WTC11 (cell line): ENCODE measurements around the gene ATP5MC2. TPM values are rescaled to one million over a fixed set of nuclear protein-coding genes. Genes with fewer than 3 reads are reported as not detected.

Experiments used
- CBFB ChIP-seq: sonication (generic); formaldehyde crosslinking; IDR thresholded peaks from 2 replicates; pipeline ENCODE4 v1.8.1; 2022; ENCODE audit warnings: mild to moderate bottlenecking, low read depth, missing genetic modification reagents
- CREB1 ChIP-seq: sonication (generic); formaldehyde crosslinking; IDR thresholded peaks from 2 replicates; pipeline ENCODE4 v1.8.0; 2023; ENCODE audit warnings: mild to moderate bottlenecking, missing genetic modification reagents
- EMX1 ChIP-seq: fragments of 250-450 bp; sonication (Bioruptor Pico); IDR thresholded peaks from 2 replicates; pipeline ENCODE4 v1.8.0; 2021; ENCODE audit warnings: mild to moderate bottlenecking
- FOXJ3 ChIP-seq: sonication (generic); formaldehyde crosslinking; IDR thresholded peaks from 2 replicates; pipeline ENCODE4 v1.9.0; 2021; ENCODE audit warnings: missing genetic modification reagents, mild to moderate bottlenecking, borderline replicate concordance
- FOXK1 ChIP-seq: sonication (generic); formaldehyde crosslinking; IDR thresholded peaks from 2 replicates; pipeline ENCODE4 v1.8.0; 2022; ENCODE audit warnings: mild to moderate bottlenecking, moderate library complexity, missing genetic modification reagents
- IRF2 ChIP-seq: sonication (generic); formaldehyde crosslinking; IDR thresholded peaks from 2 replicates; pipeline ENCODE4 v1.8.0; 2022; ENCODE audit warnings: low read depth, missing genetic modification reagents, borderline replicate concordance
- MAX ChIP-seq: sonication (generic); formaldehyde crosslinking; IDR thresholded peaks from 2 replicates; pipeline ENCODE4 v1.8.0; 2022; ENCODE audit warnings: mild to moderate bottlenecking, missing genetic modification reagents
- MLX ChIP-seq: sonication (generic); formaldehyde crosslinking; IDR thresholded peaks from 2 replicates; pipeline ENCODE4 v1.8.1; 2023; ENCODE audit warnings: mild to moderate bottlenecking, missing genetic modification reagents, moderate library complexity
- MYBL2 ChIP-seq: sonication (generic); formaldehyde crosslinking; IDR thresholded peaks from 2 replicates; pipeline ENCODE4 v1.8.1; 2023; ENCODE audit warnings: mild to moderate bottlenecking, moderate library complexity, missing genetic modification reagents
- NFYB ChIP-seq: sonication (generic); formaldehyde crosslinking; conservative IDR thresholded peaks from 2 replicates; pipeline ENCODE4 v1.8.0; 2022; ENCODE audit warnings: low read depth, missing genetic modification reagents
- OVOL2 ChIP-seq: fragments of 250-450 bp; sonication (Bioruptor Pico); IDR thresholded peaks from 2 replicates; pipeline ENCODE4 v1.9.0; 2021; ENCODE audit warnings: mild to moderate bottlenecking, borderline replicate concordance
- PRDM15 ChIP-seq: sonication (generic); formaldehyde crosslinking; IDR thresholded peaks from 2 replicates; pipeline ENCODE4 v1.8.0; 2022; ENCODE audit warnings: missing genetic modification reagents
- PRRX2 ChIP-seq: fragments of 250-450 bp; sonication (Bioruptor Pico); IDR thresholded peaks from 2 replicates; pipeline ENCODE4 v1.8.0; 2021; ENCODE audit warnings: mild to moderate bottlenecking
- SMAD3 ChIP-seq: sonication (generic); formaldehyde crosslinking; IDR thresholded peaks from 2 replicates; pipeline ENCODE4 v1.8.0; 2022; ENCODE audit warnings: missing genetic modification reagents, mild to moderate bottlenecking, borderline replicate concordance
- TEAD1 ChIP-seq: sonication (generic); formaldehyde crosslinking; IDR thresholded peaks from 2 replicates; pipeline ENCODE4 v1.8.0; 2022; ENCODE audit warnings: mild to moderate bottlenecking, missing genetic modification reagents
- ZNF219 ChIP-seq: sonication (generic); formaldehyde crosslinking; IDR thresholded peaks from 2 replicates; pipeline ENCODE4 v1.8.0; 2023; ENCODE audit warnings: missing genetic modification reagents, mild to moderate bottlenecking, borderline replicate concordance
- ZNF232 ChIP-seq: sonication (generic); formaldehyde crosslinking; IDR thresholded peaks from 2 replicates; pipeline ENCODE4 v1.8.0; 2022; ENCODE audit warnings: mild to moderate bottlenecking, missing genetic modification reagents
- ZNF317 ChIP-seq: sonication (generic); formaldehyde crosslinking; IDR thresholded peaks from 2 replicates; pipeline ENCODE4 v1.8.1; 2023; ENCODE audit warnings: low read depth, mild to moderate bottlenecking, moderate library complexity, missing genetic modification reagents, borderline replicate concordance
- ZSCAN18 ChIP-seq: fragments of 250-450 bp; sonication (Bioruptor Pico); IDR thresholded peaks from 2 replicates; pipeline ENCODE4 v2.1.2; 2022; ENCODE audit warnings: mild to moderate bottlenecking, moderate library complexity
- total RNA-seq: library from RNA; stranded (reverse); gene quantifications from 3 replicates; pipeline ENCODE4 v1.2.3, GENCODE V29; 2021
- TF ChIP-seq, protein P1 (sequence below): fragments of 250-450 bp; sonication (Bioruptor Pico); IDR thresholded peaks from 2 replicates; pipeline ENCODE4 v1.8.0; 2021; ENCODE audit warnings: mild to moderate bottlenecking
- TF ChIP-seq, protein P2 (sequence below): sonication (generic); formaldehyde crosslinking; IDR thresholded peaks from 2 replicates; pipeline ENCODE4 v1.8.1; 2022; ENCODE audit warnings: mild to moderate bottlenecking, missing genetic modification reagents, moderate library complexity, borderline replicate concordance
- TF ChIP-seq, protein P3 (sequence below): sonication (generic); formaldehyde crosslinking; IDR thresholded peaks from 2 replicates; pipeline ENCODE4 v1.8.1; 2023; ENCODE audit warnings: mild to moderate bottlenecking, missing genetic modification reagents
- TF ChIP-seq, protein P4 (sequence below): sonication (generic); formaldehyde crosslinking; IDR thresholded peaks from 2 replicates; pipeline ENCODE4 v1.8.0; 2022; ENCODE audit warnings: mild to moderate bottlenecking, missing genetic modification reagents

Gene ATP5MC2
- total RNA-seq, 1 experiment from 2014 or later = 411 TPM

DNA sequence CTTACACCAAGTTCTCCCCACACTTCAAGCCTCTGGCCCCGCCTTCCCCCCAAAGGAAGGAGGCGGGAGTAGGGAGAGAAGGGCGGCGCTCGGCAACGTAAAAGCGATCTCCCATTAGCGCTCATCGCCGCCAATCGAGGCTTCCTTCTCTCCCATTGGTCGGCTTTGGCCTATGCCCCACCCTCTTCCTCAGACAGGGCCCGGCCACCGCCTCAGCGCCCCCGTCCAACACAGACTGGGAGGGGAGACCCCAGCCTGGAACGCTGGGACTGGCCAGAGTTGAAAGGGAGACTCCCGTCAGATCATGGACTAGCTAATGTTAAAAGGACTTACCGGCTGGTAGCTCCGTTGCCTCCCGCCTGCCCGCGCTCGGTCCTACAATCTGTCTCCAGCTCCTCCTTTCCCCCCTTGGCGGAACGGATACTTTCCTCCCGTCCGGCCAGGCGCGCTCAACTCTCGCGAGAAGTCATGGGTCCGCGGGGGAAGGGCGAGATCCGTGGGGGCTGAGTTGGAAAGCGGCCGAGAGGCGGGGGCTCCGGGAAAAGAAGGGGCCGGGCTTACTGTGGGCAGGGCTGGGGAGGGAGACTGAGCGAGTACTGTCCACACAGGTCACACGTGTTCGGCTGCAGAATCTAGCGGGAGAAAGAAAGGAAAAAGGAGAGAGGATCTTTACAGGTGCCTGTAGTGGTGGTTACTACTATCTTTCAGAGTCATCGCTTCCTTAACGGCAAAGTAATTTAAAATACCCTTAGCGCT is 49.8 kb downstream of the ATP5MC2 start, which contains the start of gene ATF7 (continued):
- TF ChIP-seq PRDM15 = no peak
- TF ChIP-seq, protein P1, sequence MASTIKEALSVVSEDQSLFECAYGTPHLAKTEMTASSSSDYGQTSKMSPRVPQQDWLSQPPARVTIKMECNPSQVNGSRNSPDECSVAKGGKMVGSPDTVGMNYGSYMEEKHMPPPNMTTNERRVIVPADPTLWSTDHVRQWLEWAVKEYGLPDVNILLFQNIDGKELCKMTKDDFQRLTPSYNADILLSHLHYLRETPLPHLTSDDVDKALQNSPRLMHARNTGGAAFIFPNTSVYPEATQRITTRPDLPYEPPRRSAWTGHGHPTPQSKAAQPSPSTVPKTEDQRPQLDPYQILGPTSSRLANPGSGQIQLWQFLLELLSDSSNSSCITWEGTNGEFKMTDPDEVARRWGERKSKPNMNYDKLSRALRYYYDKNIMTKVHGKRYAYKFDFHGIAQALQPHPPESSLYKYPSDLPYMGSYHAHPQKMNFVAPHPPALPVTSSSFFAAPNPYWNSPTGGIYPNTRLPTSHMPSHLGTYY (CRISPR knock-in tag) = no peak
- no peak for TF ChIP-seq OVOL2
- TF ChIP-seq FOXK1 (CRISPR knock-in tag) = no peak; the same call in 1 of the 2 replicates
- TF ChIP-seq, protein P2, sequence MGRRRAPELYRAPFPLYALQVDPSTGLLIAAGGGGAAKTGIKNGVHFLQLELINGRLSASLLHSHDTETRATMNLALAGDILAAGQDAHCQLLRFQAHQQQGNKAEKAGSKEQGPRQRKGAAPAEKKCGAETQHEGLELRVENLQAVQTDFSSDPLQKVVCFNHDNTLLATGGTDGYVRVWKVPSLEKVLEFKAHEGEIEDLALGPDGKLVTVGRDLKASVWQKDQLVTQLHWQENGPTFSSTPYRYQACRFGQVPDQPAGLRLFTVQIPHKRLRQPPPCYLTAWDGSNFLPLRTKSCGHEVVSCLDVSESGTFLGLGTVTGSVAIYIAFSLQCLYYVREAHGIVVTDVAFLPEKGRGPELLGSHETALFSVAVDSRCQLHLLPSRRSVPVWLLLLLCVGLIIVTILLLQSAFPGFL (CRISPR knock-in tag) = no peak
- TF ChIP-seq, protein P3, sequence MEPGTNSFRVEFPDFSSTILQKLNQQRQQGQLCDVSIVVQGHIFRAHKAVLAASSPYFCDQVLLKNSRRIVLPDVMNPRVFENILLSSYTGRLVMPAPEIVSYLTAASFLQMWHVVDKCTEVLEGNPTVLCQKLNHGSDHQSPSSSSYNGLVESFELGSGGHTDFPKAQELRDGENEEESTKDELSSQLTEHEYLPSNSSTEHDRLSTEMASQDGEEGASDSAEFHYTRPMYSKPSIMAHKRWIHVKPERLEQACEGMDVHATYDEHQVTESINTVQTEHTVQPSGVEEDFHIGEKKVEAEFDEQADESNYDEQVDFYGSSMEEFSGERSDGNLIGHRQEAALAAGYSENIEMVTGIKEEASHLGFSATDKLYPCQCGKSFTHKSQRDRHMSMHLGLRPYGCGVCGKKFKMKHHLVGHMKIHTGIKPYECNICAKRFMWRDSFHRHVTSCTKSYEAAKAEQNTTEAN (CRISPR knock-in tag) = 0 out of 2 replicates have a peak, but pooled peaks have one; percentile 56
- TF ChIP-seq SMAD3 (CRISPR knock-in tag) = no peak
- TF ChIP-seq EMX1 (CRISPR knock-in tag) = no peak
- TF ChIP-seq MAX = peak; percentile 57
- no peak for TF ChIP-seq ZNF232 (CRISPR knock-in tag)
- TF ChIP-seq CREB1 (CRISPR knock-in tag) = no peak
- TF ChIP-seq ZSCAN18 (CRISPR knock-in tag) = no peak
- TF ChIP-seq CBFB = no peak
- TF ChIP-seq MYBL2 (CRISPR knock-in tag) = peak; percentile 92
- TF ChIP-seq IRF2 (CRISPR knock-in tag) = no peak
- no peak for TF ChIP-seq FOXJ3 (CRISPR knock-in tag)
- no peak for TF ChIP-seq PRRX2 (CRISPR knock-in tag)
- TF ChIP-seq, protein P4, sequence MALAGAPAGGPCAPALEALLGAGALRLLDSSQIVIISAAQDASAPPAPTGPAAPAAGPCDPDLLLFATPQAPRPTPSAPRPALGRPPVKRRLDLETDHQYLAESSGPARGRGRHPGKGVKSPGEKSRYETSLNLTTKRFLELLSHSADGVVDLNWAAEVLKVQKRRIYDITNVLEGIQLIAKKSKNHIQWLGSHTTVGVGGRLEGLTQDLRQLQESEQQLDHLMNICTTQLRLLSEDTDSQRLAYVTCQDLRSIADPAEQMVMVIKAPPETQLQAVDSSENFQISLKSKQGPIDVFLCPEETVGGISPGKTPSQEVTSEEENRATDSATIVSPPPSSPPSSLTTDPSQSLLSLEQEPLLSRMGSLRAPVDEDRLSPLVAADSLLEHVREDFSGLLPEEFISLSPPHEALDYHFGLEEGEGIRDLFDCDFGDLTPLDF (CRISPR knock-in tag) = no peak
- peak; percentile 24; the same call in 1 of the 2 replicates for TF ChIP-seq TEAD1 (CRISPR knock-in tag)
- no peak for TF ChIP-seq MLX
- peak; percentile 90 for TF ChIP-seq NFYB
- no peak for TF ChIP-seq ZNF317 (CRISPR knock-in tag)
- no peak for TF ChIP-seq ZNF219 (CRISPR knock-in tag)
